A673 (cell line): ENCODE data around the gene ANKK1.

Experiments used
- EZH2 ChIP-seq: fragments of 200-600 bp; sonication (generic); IDR thresholded peaks from 2 replicates; pipeline ENCODE4 v1.6.1; 2017; ENCODE audit warnings: borderline replicate concordance, low read depth, mild to moderate bottlenecking, mixed read lengths, antibody characterized with exemption, low read length; ENCODE audit not compliant: poor library complexity, severe bottlenecking
- TF ChIP-seq, protein P1 (sequence below): fragments of 300-800, 200-600 bp; sonication (generic); conservative IDR thresholded peaks from 2 replicates; pipeline ENCODE4 v1.5.1; 2017; ENCODE audit warnings: low read depth, mild to moderate bottlenecking, antibody characterized with exemption, low read length, moderate library complexity, mixed read lengths

DNA sequence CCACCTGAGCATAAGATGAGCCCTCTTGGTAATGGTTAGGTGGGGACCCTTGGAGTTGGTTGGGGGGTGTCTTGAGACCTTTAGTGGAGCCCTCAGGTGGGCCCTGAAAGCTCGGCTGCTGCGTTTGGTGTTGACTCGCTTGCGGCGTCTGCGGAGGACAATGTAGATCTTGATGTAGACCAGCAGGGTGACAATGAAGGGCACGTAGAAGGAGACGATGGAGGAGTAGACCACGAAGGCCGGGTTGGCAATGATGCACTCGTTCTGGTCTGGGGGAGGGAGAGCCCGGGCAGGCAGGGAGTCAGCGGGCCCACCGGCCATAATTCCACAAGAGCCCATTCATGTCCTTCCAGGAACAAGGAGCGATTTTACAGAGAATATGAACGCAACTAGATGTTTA, 27.8 kb downstream of the ANKK1 start:
- TF ChIP-seq, protein P1, sequence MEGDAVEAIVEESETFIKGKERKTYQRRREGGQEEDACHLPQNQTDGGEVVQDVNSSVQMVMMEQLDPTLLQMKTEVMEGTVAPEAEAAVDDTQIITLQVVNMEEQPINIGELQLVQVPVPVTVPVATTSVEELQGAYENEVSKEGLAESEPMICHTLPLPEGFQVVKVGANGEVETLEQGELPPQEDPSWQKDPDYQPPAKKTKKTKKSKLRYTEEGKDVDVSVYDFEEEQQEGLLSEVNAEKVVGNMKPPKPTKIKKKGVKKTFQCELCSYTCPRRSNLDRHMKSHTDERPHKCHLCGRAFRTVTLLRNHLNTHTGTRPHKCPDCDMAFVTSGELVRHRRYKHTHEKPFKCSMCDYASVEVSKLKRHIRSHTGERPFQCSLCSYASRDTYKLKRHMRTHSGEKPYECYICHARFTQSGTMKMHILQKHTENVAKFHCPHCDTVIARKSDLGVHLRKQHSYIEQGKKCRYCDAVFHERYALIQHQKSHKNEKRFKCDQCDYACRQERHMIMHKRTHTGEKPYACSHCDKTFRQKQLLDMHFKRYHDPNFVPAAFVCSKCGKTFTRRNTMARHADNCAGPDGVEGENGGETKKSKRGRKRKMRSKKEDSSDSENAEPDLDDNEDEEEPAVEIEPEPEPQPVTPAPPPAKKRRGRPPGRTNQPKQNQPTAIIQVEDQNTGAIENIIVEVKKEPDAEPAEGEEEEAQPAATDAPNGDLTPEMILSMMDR: no peak
- no peak for TF ChIP-seq EZH2
